Measurements from ENCODE around the gene EXOC1.
"Not testable (repeated sequence)": the region's sequence is repeated elsewhere in the genome, so short reads cannot be mapped to it uniquely, and the experiment has no call there.

The EXOC1 gene

DNA sequence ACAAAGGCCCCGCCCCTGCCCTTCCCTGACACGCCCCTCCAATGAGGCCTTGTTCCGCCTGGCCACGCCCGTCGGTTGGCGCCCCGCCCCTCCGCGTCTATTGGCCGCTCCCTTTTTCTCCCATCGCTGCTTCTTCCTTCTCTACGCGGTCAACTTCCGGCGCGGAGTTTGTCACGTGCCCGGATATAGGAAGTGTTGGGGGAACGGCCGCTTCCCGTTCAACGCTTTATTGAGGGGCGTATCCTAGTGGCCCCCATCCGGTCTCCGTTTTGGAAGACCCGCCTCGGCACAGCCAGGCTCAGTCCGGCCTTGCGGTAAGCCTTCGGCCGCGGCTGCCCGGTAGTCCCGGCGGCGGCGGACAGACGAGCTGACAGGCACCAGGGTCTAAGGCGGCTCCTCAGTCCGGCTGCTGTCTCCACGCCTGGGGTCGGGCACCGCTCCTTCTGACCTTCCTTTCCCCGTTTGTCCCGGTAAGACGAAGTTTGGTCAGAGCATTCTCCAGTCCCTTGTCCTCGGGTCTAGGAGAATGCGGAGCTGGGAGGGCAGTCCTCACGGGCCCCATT lies at the start of gene EXOC1:
Gene EXOC1, plus strand, starts transcription at position 165 of the 563 bp plus-strand sequence. CDS start 4,676 bp downstream, outside the sequence.
- DNase-seq = peak; percentile 99

GRCh38 chr4:55807556-55807955 lies 45.9 kb upstream of the EXOC1 start:
- DNase-seq = no peak

GRCh38 chr4:55808186-55808585 lies 45.3 kb upstream of the EXOC1 start:
- DNase-seq = no peak

- DNase-seq = no peak
Measured at GRCh38 chr4:55808632-55809031, 44.8 kb upstream of the EXOC1 start.

- DNase-seq = no peak
Measured at GRCh38 chr4:55817691-55818090, 35.8 kb upstream of the EXOC1 start.

DNA sequence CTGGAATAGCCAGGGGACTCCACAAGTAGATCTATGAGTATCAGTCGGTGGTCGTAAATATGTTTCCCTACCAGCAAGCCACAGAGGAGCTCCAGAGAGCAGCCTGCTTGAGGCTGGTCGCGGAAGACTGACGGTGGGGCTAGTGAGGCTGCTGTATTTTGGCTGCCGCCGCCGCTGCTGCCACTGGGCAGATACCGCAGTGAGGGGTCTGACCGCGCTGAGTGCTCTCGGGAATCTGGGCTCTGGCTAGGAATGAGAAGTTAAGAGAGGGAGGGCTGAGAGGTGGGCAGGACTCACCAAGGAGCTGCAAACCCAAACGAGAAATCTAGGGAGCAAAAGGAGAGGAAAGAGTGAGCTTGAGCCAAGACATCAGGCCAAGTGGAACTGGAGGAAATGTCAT lies 33.8 kb upstream of the EXOC1 start, which contains the start of gene EXOC1L:
Gene EXOC1L, plus strand, starts transcription at position 157 of the 400 bp plus-strand sequence. Its CDS starts 237 bp downstream, at position 394.
- DNase-seq = peak; percentile 4

GRCh38 chr4:55820279-55820678 lies 33.2 kb upstream of the EXOC1 start:
- no peak for DNase-seq

DNA sequence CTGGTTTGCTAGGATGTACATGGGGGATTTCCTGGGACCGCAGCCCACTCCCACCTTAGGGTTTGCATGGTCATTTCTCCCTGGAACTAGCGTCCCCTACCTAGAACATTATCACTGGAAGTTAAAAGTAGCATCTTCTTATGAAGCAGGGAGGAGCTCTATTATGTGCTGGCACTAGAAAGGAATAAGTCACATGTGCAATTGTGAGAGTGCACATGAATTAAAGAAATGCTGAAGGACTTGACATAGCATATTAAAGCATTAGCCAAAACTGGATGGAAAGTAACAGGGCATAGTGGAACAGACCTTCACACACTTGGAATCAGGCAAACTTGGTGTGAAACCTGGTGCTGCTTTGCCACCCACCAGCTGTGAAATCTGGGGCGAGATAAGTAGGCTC lies 31.1 kb upstream of the EXOC1 start:
- no peak for DNase-seq

DNA sequence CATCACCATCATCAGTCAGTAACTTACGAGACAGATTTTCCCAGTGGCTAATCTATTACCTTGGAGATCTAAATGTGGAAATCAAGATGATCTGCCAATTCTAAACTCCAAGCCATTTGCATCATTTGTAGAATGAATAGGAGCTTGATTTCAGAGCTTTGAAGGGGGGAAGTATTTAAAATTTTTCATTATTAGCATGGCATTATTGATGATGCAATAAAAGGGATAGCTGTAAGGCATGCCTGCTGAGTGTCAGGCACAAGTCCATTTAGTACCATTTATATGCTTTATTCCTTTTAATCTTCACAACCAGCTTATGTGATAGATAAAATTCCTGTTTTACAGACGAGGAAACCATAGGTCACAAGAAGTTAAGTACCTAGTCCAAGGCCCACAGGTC lies 28.6 kb upstream of the EXOC1 start:
- DNase-seq = no peak

DNA sequence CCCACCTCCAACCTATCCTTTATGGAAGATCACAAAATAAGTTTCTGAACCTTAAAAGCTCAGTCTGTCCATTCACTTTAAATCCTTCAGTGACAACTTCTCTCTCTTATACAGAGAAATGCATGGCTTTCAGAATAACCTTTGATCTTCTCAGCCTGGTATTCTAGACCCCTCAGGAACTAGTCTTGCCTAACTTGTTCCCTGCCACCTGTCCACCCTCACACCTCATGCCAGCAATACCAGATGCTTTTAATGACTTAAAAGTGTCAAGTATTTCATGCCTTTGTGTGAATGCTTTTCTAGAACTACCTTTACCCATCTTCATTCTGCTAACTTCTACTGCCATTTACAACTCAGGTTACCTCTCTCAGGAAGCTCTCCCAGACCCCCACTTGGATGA lies 26.5 kb upstream of the EXOC1 start:
- no peak for DNase-seq

DNA sequence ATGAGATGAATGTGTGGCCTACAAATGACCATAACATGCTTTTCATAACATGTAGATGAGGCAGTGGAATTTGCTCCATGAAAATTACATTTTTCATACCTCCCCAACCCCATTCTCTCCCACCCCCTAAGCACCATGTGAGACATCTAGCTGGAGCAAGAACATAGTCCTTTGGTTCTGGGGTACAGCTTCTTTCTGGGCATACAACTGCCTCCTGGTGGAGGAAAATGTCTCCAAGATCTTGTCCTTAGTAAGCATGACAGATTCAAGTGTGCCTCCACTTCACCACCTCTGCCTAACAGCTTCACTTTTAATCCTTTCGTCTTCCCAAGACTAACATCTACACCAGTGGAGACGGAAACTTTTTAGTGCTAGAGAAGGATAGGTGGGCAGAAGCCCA lies 25.9 kb upstream of the EXOC1 start:
- no peak for DNase-seq

- no peak for DNase-seq
Measured at GRCh38 chr4:55830048-55830447, 23.4 kb upstream of the EXOC1 start.

- DNase-seq = no peak
Measured at GRCh38 chr4:55830716-55831115, 22.7 kb upstream of the EXOC1 start.

GRCh38 chr4:55834086-55834795 lies 19.2 kb upstream of the EXOC1 start:
- no peak for DNase-seq

GRCh38 chr4:55837903-55838302 lies 15.5 kb upstream of the EXOC1 start:
- DNase-seq = no peak

- no peak for DNase-seq
Measured at GRCh38 chr4:55838356-55838755, 15.1 kb upstream of the EXOC1 start.

DNA sequence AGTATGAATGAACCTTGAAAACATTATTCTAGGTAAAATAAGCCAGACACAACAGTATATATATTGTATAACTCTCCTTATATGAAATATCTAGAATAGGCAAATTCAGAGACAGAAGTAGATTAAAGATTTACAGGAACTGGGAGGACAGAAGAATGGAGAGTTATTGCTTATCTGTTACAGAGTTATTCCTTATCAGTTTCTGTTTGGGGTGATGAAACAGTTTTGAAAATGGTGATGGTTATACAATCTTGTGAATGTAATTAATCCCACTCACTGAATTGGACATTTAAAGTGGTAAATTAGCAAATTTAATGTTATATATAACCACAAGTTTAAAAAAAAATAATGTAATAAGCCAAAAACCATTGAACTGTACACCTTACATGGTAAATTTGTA lies 14.5 kb upstream of the EXOC1 start:
- DNase-seq = no peak

DNA sequence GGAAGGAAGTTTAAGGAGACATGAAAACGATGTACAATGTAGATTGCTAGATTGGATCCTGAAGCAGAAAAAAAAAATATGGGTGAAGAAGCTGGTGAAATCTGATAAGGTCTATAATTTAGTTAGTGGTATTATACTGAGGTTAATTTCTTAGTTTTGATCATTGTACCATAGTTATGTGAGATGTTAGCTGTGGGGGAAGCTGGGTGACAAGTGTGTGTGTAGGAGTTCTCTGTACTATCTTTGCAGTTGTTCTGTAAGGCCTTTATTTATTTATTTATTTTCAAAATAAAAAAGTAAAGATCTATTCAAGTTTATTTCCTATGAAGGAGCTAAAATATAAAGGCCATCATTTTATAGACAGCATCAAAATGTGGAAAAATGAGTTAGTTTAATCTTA lies 12.5 kb upstream of the EXOC1 start:
- DNase-seq = no peak

GRCh38 chr4:55841373-55842239 lies 11.8 kb upstream of the EXOC1 start:
- not testable (repeated sequence) for DNase-seq

DNA sequence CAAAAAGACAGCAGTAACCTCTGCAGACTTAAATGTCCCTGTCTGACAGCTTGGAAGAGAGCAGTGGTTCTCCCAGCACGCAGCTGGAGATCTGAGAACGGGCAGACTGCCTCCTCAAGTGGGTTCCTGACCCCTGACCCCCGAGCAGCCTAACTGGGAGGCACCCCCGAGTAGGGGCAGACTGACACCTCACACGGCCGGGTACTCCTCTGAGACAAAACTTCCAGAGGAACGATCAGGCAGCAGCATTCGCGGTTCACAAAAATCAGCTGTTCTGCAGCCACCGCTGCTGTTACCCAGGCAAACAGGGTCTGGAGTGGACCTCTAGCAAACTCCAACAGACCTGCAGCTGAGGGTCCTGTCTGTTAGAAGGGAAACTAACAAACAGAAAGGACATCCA lies 11.1 kb upstream of the EXOC1 start:
- not testable (repeated sequence) for DNase-seq

DNA sequence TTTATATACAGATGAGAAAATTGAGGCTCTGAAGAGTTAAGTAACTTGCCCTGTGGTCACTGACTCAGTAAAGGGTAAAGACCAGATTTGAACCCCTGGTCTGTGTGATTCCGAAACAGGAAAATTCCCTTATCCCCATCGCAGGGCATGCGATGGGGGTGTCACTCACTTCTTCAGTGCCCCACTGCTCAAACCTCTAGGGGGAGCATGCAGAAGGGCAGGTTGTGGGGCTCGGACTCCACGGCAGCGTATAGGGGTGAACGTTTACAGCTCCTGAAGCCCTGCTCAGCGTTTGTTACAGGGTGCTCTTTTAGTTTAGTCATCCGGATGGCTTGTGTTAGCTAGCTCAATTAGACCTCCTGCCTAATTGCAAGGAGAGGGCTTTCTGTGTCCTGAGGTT lies 3.7 kb upstream of the EXOC1 start:
- DNase-seq = no peak

GRCh38 chr4:55851885-55852284 lies 1.6 kb upstream of the EXOC1 start:
- DNase-seq = peak; percentile 58

DNA sequence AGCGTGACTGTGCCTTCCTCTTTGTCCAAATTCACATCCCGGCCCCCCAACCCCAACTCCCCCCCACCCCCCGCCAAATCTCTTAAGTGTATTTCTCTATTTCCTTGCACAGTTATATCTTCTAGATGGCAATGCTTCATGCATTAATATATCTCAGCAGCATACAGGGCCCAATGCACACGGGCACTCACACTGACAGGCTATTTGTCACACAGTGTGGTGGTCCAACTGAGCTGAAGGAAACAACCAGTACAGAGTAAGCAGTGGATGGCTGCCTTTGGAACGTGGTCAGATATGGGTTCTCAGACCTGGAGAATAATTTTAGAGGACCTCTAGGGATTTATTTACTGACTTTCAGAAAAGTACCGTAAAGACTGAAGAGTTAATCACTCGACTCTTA lies 681 bp downstream of the EXOC1 start:
- no peak for DNase-seq

GRCh38 chr4:55857586-55857985 lies 4.1 kb downstream of the EXOC1 start:
- DNase-seq = no peak

All from CD4-positive, alpha-beta T cell treated with Interleukin-6 for 4 hours (primary cell).